Heart right ventricle (tissue), 16 donors: ENCODE measurements around the gene IQGAP1. TPM values are rescaled to one million over a fixed set of nuclear protein-coding genes. Genes with fewer than 3 reads are reported as not detected.
A peak's percentile ranks its signal among the peaks of the same experiment; 100 is the strongest.

Experiments used
- ATAC-seq, 8 donors: fragments of 200-7000 bp; cut with Tn5 transposase; one replicate each; pipeline ENCODE4 v1.9.1; 2020; ENCODE audit warnings: mild to moderate bottlenecking in 8 of 8, moderate library complexity in 8 of 8, moderate number of reproducible peaks in 1 of 8
- DNase-seq, 2 donors: peaks; one replicate each; pipeline ENCODE4 v3.0.0-alpha.2; 2020
- H3K27ac ChIP-seq, 10 donors: fragments of 200-600 bp; sonication (generic) in 2 of 10; one replicate each; pipeline versions ENCODE4 v1.5.0 to v1.8.0; 2020 to 2022; ENCODE audit warnings: mild to moderate bottlenecking in 3 of 10
- H3K27me3 ChIP-seq, 7 donors: fragments of 200-600 bp; one replicate each; pipeline ENCODE4 v1.8.0; 2021 to 2022; ENCODE audit warnings: mild to moderate bottlenecking in 2 of 7
- H3K36me3 ChIP-seq, 9 donors: fragments of 200-600 bp; sonication (generic) in 1 of 9; one replicate each; pipeline versions ENCODE4 v1.5.0 to v1.8.0; 2020 to 2022; ENCODE audit warnings: mild to moderate bottlenecking in 2 of 9
- H3K4me1 ChIP-seq, 9 donors: fragments of 200-600 bp; sonication (generic) in 1 of 9; one replicate each; pipeline versions ENCODE4 v1.5.0 to v1.8.0; 2020 to 2022; ENCODE audit warnings: mild to moderate bottlenecking in 4 of 9
- H3K4me3 ChIP-seq, 10 donors: fragments of 200-600 bp; sonication (generic) in 2 of 10; one replicate each; pipeline versions ENCODE4 v1.5.0 to v1.8.0; 2020 to 2022; ENCODE audit warnings: mild to moderate bottlenecking in 7 of 10, moderate library complexity in 2 of 10
- H3K9me3 ChIP-seq, 11 donors: fragments of 200-600 bp in 10 of 11; sonication (generic) in 2 of 11; one replicate each; pipeline versions ENCODE4 v1.5.0 to v1.8.0; 2013 to 2022; ENCODE audit warnings: mild to moderate bottlenecking in 2 of 11, control low read depth in 1 of 11, moderate library complexity in 1 of 11
- WGBS, 2 donors: extraction: QIAGEN DNeasy Blood & Tissue Kit; methylation state at CpG; one replicate each; pipeline ENCODE4 v1.1.7; 2013; ENCODE audit warnings: inconsistent platforms in 1 of 2; 5-methylcytosine and 5-hydroxymethylcytosine counted together
- intact Hi-C, 10 donors: fragments of 100-400 bp; cut with DNase I; formaldehyde crosslinking; loops; one replicate each; pipeline versions ENCODE4 v1.11.1 to v1.14.2; 2022
- polyA plus RNA-seq, 2 donors: library from polyadenylated mRNA; stranded (reverse); fragments of 200-250 nt; gene quantifications; one replicate each; pipeline ENCODE4 v1.2.3, GENCODE V29; 2013
- total RNA-seq, 10 donors: library from RNA; stranded (reverse); fragmentation: NEBNext Ultra II Directional in 3 of 10; extraction: Animal tissue kit (Norgen Biotek cat#: 25700) in 3 of 10; gene quantifications; one replicate each; pipeline versions ENCODE4 v1.2.1 to v1.2.4, GENCODE V29; 2021 to 2023
- TF ChIP-seq, protein P1 (sequence below), 9 donors: fragments of 200-600 bp; sonication (generic) in 2 of 9; IDR thresholded peaks; one replicate each; pipeline versions ENCODE4 v1.5.0 to v1.8.0; 2021 to 2022; ENCODE audit warnings: antibody characterized with exemption in 9 of 9, mild to moderate bottlenecking in 5 of 9, moderate library complexity in 1 of 9
- donor health status: Arrhythmogenic right ventricular cardiomyopathy.
- donor health status: ischemic (EF 13 %, LVEDD 7.1; RV severe dilation, severe dysfunction).
- donor health status: healthy with polysubstance abuse.
- donor health status: DM: no; HTN: yes; CAD: no.
- donor health status: DM: no; HTN: no; CAD: no.
- donor health status: ischemic (EF 25% LVEDD 6.9; RV normal size, moderate dysfunction).
- donor health status: ischemic (EF 25% LVEDD 5.7; RV mildly dilated, moderate dysfunction).
- donor health status: healthy.
- donor health status: DM: yes; HTN: yes; CAD: no.
- donor health status: Ischemic cardiomyopathy.
- donor health status: ischemic (EF 35%, LVEDD 5.7; RV mildly dilated, moderate dysfunction).
- donor health status: nonischemic (EF 11% LVEDD 7.7; RV severe dilation, severe dysfunction).
- donor health status: DM: yes; HTN: yes; CAD: no.
- donor health status: PGD.
- donor health status: ischemic (EF 29% LVEDD 5.4; RV normal size, mild dysfunction).
- donor health status: nonischemic (EF 23%, LVEDD 6.1; RV moderate dilation, normal function).

IQGAP1 gene
- total and polyA plus RNA-seq, 12 donors = 28.6 to 81.7 (median 35.0) TPM

- Histone ChIP-seq H3K36me3 (peaks cover 0 to 22% (median 5%) of the 10 kb centered on the region in 9 donors), H3K4me3 (no peak overlapping the region), H3K9me3 (no peaks in the 10 kb centered on the region), H3K27ac (peak overlapping the region in 6 of 10 donors; percentile 41 to 75 (median 61)), H3K27me3 (no peaks in the 10 kb centered on the region), H3K4me1 (peaks cover 13 to 85% (median 82%) of the 10 kb centered on the region in 9 donors)
- TF ChIP-seq, protein P1, sequence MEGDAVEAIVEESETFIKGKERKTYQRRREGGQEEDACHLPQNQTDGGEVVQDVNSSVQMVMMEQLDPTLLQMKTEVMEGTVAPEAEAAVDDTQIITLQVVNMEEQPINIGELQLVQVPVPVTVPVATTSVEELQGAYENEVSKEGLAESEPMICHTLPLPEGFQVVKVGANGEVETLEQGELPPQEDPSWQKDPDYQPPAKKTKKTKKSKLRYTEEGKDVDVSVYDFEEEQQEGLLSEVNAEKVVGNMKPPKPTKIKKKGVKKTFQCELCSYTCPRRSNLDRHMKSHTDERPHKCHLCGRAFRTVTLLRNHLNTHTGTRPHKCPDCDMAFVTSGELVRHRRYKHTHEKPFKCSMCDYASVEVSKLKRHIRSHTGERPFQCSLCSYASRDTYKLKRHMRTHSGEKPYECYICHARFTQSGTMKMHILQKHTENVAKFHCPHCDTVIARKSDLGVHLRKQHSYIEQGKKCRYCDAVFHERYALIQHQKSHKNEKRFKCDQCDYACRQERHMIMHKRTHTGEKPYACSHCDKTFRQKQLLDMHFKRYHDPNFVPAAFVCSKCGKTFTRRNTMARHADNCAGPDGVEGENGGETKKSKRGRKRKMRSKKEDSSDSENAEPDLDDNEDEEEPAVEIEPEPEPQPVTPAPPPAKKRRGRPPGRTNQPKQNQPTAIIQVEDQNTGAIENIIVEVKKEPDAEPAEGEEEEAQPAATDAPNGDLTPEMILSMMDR (IDR thresholded peaks at IDR 0.05) = no peak
- intact Hi-C loops = no loop called here
- DNase-seq (no peak), ATAC-seq (no peak)
- WGBS, 2 donors = 64 to 68% methylated on average over 3 of the region's 3 CpGs
Observed at GRCh38 chr15:90422936-90423335, 34.9 kb downstream of the IQGAP1 start.

DNA sequence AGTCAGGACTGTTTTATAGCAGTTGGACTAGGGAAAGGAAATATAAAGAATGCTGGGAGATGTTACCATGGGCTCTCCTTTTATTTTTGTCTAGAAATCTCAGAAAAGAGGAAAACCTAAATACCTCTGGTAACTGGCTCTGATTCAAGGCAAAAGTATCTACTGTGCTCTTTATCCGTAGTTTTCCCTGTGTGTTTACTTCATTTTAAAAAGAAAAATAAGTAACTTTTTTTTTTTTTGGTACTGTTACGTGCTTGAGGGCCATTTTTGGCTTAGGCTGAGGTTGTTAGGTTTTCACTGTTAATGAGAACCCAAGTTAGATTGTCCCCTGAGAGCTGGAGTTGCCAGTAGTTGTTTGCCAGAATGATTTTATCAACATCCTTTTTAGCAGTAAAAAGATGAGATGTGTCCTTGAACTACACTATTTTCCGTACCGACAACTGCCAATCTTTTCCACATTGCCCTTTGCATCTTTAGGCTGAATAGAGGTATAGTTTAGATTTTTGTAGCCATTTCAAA is 35.8 kb downstream of the IQGAP1 start:
- DNase-seq (peak in 1 of 2 donors; percentile 55), ATAC-seq (peak in 6 of 8 donors; percentile 29 to 77 (median 61))
- no peaks in the 10 kb centered on the region for H3K27me3 ChIP-seq
- intact Hi-C loops = no loop called here
- H3K36me3 ChIP-seq = peaks cover 0 to 32% (median 8%) of the 10 kb centered on the region in 9 donors
- H3K27ac ChIP-seq = peak overlapping the region in 9 of 10 donors; percentile 1 to 75 (median 55)
- H3K9me3 ChIP-seq = no peaks in the 10 kb centered on the region
- H3K4me3 ChIP-seq = no peak overlapping the region
- peaks cover 13 to 76% (median 73%) of the 10 kb centered on the region in 9 donors for H3K4me1 ChIP-seq
- 24 to 33% methylated on average over 4 of the region's 4 CpGs for WGBS, 2 donors
- TF ChIP-seq, protein P1 (IDR thresholded peaks at IDR 0.05) = no peak

DNA sequence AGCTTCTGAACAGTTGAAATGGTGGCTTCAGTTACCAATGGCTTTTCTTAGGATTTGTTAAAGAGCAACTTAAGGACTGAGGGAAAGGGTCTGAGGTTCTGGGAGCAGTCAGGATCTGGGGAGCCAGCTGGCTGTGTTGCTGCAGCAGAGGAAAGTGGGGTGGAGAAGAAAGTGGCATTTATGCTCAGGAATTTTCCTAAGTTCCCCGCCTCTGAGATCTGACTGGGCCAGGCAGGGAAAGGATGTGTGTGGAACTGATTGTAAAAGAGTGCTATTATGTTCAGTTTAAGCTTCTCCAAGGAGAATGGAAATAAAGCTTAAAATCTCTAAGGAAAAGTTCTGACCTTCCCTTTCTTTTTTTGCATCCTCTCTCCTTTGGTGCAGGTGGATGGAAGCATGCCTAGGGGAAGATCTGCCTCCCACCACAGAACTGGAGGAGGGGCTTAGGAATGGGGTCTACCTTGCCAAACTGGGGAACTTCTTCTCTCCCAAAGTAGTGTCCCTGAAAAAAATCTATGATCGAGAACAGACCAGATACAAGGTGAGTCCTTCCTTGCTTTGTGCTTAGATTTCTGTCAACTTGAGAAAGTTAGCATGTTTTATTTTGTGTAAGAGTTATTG is 37.8 kb downstream of the IQGAP1 start:
- Histone ChIP-seq H3K4me1 (peaks cover 8 to 56% (median 53%) of the 10 kb centered on the region in 9 donors), H3K36me3 (peaks cover 0 to 51% (median 12%) of the 10 kb centered on the region in 9 donors), H3K27me3 (no peaks in the 10 kb centered on the region), H3K27ac (peak overlapping the region in 1 of 10 donors; percentile 19), H3K4me3 (no peak overlapping the region), H3K9me3 (no peaks in the 10 kb centered on the region)
- ATAC-seq (peak in 2 of 8 donors; percentile 33 to 41), DNase-seq (no peak)
- TF ChIP-seq, protein P1 (IDR thresholded peaks at IDR 0.05) = no peak
- 71 to 78% methylated on average over 2 of the region's 2 CpGs for WGBS, 2 donors
- intact Hi-C loops = loop anchor here in 1 of 10 donors (2.0 kb wide), 1 partner anchor 13 kb away; no protein-coding TSS in a partner anchor

DNA sequence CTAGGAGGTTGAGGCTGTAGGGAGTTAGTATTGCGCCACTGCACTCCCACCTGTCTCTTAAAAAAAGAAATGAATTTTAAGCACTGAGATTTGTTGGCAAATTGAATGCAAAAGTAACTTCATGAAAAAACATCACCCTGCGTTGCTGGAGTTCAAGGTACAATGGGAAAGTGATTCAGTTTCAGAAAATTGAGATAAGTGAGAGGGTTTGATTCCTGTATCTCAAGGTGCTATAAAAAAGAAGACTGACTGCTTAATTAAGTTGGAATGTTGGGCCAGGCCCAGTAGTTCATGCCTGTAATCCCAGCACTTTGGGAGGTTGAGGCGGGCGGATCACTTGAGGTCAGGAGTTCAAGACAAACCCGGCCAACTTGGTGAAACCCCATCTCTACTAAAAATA is 39.1 kb downstream of the IQGAP1 start:
- 89 to 95% methylated on average over 5 of the region's 5 CpGs for WGBS, 2 donors
- DNase-seq = no peak
- H3K4me1 ChIP-seq = peaks cover 8 to 56% (median 40%) of the 10 kb centered on the region in 9 donors
- ATAC-seq = no peak
- no peak overlapping the region for H3K4me3 ChIP-seq
- H3K36me3 ChIP-seq = peaks cover 0 to 64% (median 12%) of the 10 kb centered on the region in 9 donors
- no peak overlapping the region for H3K27ac ChIP-seq
- no peaks in the 10 kb centered on the region for H3K9me3 ChIP-seq
- TF ChIP-seq, protein P1 (IDR thresholded peaks at IDR 0.05) = no peak
- H3K27me3 ChIP-seq = no peaks in the 10 kb centered on the region
- intact Hi-C loops = loop anchor here in 1 of 10 donors (2.0 kb wide), 1 partner anchor 14 kb away; no protein-coding TSS in a partner anchor
